ENCODE data around the gene IFNLR1.

The IFNLR1 gene

GRCh38 chr1:24186993-24187790 is at the start of gene IFNLR1:
TSS of gene IFNLR1 (minus strand) at chr1:24187289. CDS start at chr1:24187248, 41 bp downstream.
- peaks cover 5% of the 10 kb centered on the region; the same call in 1 of the 2 replicates for H3K4me1 ChIP-seq (ENCODE audit: control insufficient read depth, insufficient read depth, low read length)
- H3K27me3 ChIP-seq (ENCODE audit: control insufficient read depth, insufficient read depth, low read length): no peaks in the 10 kb centered on the region; the same call in 1 of the 2 replicates
- peak within 1 kb of the TSS; percentile 83 for H3K4me3 ChIP-seq (ENCODE audit: low read depth, low read length)
- H3K36me3 ChIP-seq (ENCODE audit: control insufficient read depth, insufficient read depth, low read length): no peaks in the 10 kb centered on the region
- H3K9ac ChIP-seq (ENCODE audit: low read length): peak within 1 kb of the TSS; percentile 75
- no peak within 1 kb of the TSS for H3K27ac ChIP-seq (ENCODE audit: low read depth, low read length)
- H3K9me3 ChIP-seq (ENCODE audit: control insufficient read depth, insufficient read depth, low read depth, low read length): no peaks in the 10 kb centered on the region

GRCh38 chr1:24235921-24236788 is 49.1 kb upstream of the IFNLR1 start:
- H3K36me3 ChIP-seq (ENCODE audit: control insufficient read depth, insufficient read depth, low read length): no peaks in the 10 kb centered on the region
- H3K27ac ChIP-seq (ENCODE audit: low read depth, low read length): no peak overlapping the region
- H3K27me3 ChIP-seq (ENCODE audit: control insufficient read depth, insufficient read depth, low read length): no peaks in the 10 kb centered on the region
- no peak overlapping the region for H3K4me3 ChIP-seq (ENCODE audit: low read depth, low read length)
- H3K9ac ChIP-seq (ENCODE audit: low read length): no peak overlapping the region
- peaks cover 13% of the 10 kb centered on the region for H3K4me1 ChIP-seq (ENCODE audit: control insufficient read depth, insufficient read depth, low read length)
- 0 out of 2 replicates have a peak, but pooled peaks cover 5% of the 10 kb centered on the region for H3K9me3 ChIP-seq (ENCODE audit: control insufficient read depth, insufficient read depth, low read depth, low read length)

- peaks cover 13% of the 10 kb centered on the region for H3K4me1 ChIP-seq (ENCODE audit: control insufficient read depth, insufficient read depth, low read length)
- no peaks in the 10 kb centered on the region for H3K36me3 ChIP-seq (ENCODE audit: control insufficient read depth, insufficient read depth, low read length)
- H3K27me3 ChIP-seq (ENCODE audit: control insufficient read depth, insufficient read depth, low read length): no peaks in the 10 kb centered on the region
Observed at GRCh38 chr1:24233684-24234600, 46.9 kb upstream of the IFNLR1 start.

GRCh38 chr1:24231701-24232100 is 44.6 kb upstream of the IFNLR1 start:
- 0 out of 2 replicates have a peak, but pooled peaks cover 5% of the 10 kb centered on the region for H3K9me3 ChIP-seq (ENCODE audit: control insufficient read depth, insufficient read depth, low read depth, low read length)
- H3K4me3 ChIP-seq (ENCODE audit: low read depth, low read length): no peak overlapping the region
- no peaks in the 10 kb centered on the region for H3K36me3 ChIP-seq (ENCODE audit: control insufficient read depth, insufficient read depth, low read length)
- H3K27me3 ChIP-seq (ENCODE audit: control insufficient read depth, insufficient read depth, low read length): no peaks in the 10 kb centered on the region
- H3K27ac ChIP-seq (ENCODE audit: low read depth, low read length): no peak overlapping the region
- peaks cover 9% of the 10 kb centered on the region for H3K4me1 ChIP-seq (ENCODE audit: control insufficient read depth, insufficient read depth, low read length)
- H3K9ac ChIP-seq (ENCODE audit: low read length): no peak overlapping the region

More at GRCh38 chr1:24233684-24234600, 46.9 kb upstream of the IFNLR1 start:
- Histone ChIP-seq H3K9me3 (ENCODE audit: control insufficient read depth, insufficient read depth, low read depth, low read length) (0 out of 2 replicates have a peak, but pooled peaks cover 5% of the 10 kb centered on the region), H3K9ac (ENCODE audit: low read length) (no peak overlapping the region), H3K4me3 (ENCODE audit: low read depth, low read length) (no peak overlapping the region), H3K27ac (ENCODE audit: low read depth, low read length) (no peak overlapping the region)

- no peaks in the 10 kb centered on the region for H3K36me3 ChIP-seq (ENCODE audit: control insufficient read depth, insufficient read depth, low read length)
- no peak overlapping the region for H3K9ac ChIP-seq (ENCODE audit: low read length)
- H3K9me3 ChIP-seq (ENCODE audit: control insufficient read depth, insufficient read depth, low read depth, low read length): 0 out of 2 replicates have a peak, but pooled peaks cover 2% of the 10 kb centered on the region
- H3K4me3 ChIP-seq (ENCODE audit: low read depth, low read length): no peak overlapping the region
- no peaks in the 10 kb centered on the region for H3K27me3 ChIP-seq (ENCODE audit: control insufficient read depth, insufficient read depth, low read length)
- no peaks in the 10 kb centered on the region for H3K4me1 ChIP-seq (ENCODE audit: control insufficient read depth, insufficient read depth, low read length)
- no peak overlapping the region for H3K27ac ChIP-seq (ENCODE audit: low read depth, low read length)
Observed at GRCh38 chr1:24228311-24228710, 41.2 kb upstream of the IFNLR1 start.

- Histone ChIP-seq H3K36me3 (ENCODE audit: control insufficient read depth, insufficient read depth, low read length) (no peaks in the 10 kb centered on the region), H3K9ac (ENCODE audit: low read length) (no peak overlapping the region), H3K27ac (ENCODE audit: low read depth, low read length) (no peak overlapping the region), H3K9me3 (ENCODE audit: control insufficient read depth, insufficient read depth, low read depth, low read length) (no peaks in the 10 kb centered on the region), H3K4me3 (ENCODE audit: low read depth, low read length) (no peak overlapping the region), H3K27me3 (ENCODE audit: control insufficient read depth, insufficient read depth, low read length) (no peaks in the 10 kb centered on the region), H3K4me1 (ENCODE audit: control insufficient read depth, insufficient read depth, low read length) (no peaks in the 10 kb centered on the region)
Observed at GRCh38 chr1:24226749-24227148, 39.7 kb upstream of the IFNLR1 start.

- no peaks in the 10 kb centered on the region for H3K9me3 ChIP-seq (ENCODE audit: control insufficient read depth, insufficient read depth, low read depth, low read length)
- H3K4me3 ChIP-seq (ENCODE audit: low read depth, low read length): no peak overlapping the region
- no peaks in the 10 kb centered on the region for H3K36me3 ChIP-seq (ENCODE audit: control insufficient read depth, insufficient read depth, low read length)
- no peaks in the 10 kb centered on the region for H3K27me3 ChIP-seq (ENCODE audit: control insufficient read depth, insufficient read depth, low read length)
- no peak overlapping the region for H3K27ac ChIP-seq (ENCODE audit: low read depth, low read length)
- no peak overlapping the region for H3K9ac ChIP-seq (ENCODE audit: low read length)
- no peaks in the 10 kb centered on the region for H3K4me1 ChIP-seq (ENCODE audit: control insufficient read depth, insufficient read depth, low read length)
Observed at GRCh38 chr1:24224761-24225160, 37.7 kb upstream of the IFNLR1 start.

GRCh38 chr1:24224086-24224485 is 37.0 kb upstream of the IFNLR1 start:
- Histone ChIP-seq H3K36me3 (ENCODE audit: control insufficient read depth, insufficient read depth, low read length) (no peaks in the 10 kb centered on the region), H3K4me1 (ENCODE audit: control insufficient read depth, insufficient read depth, low read length) (no peaks in the 10 kb centered on the region), H3K9me3 (ENCODE audit: control insufficient read depth, insufficient read depth, low read depth, low read length) (no peaks in the 10 kb centered on the region), H3K9ac (ENCODE audit: low read length) (no peak overlapping the region), H3K27me3 (ENCODE audit: control insufficient read depth, insufficient read depth, low read length) (no peaks in the 10 kb centered on the region), H3K4me3 (ENCODE audit: low read depth, low read length) (no peak overlapping the region), H3K27ac (ENCODE audit: low read depth, low read length) (no peak overlapping the region)

GRCh38 chr1:24222793-24223192 is 35.7 kb upstream of the IFNLR1 start:
- H3K4me1 ChIP-seq (ENCODE audit: control insufficient read depth, insufficient read depth, low read length): no peaks in the 10 kb centered on the region

GRCh38 chr1:24222008-24222605 is 35.0 kb upstream of the IFNLR1 start:
- H3K27ac ChIP-seq (ENCODE audit: low read depth, low read length): no peak overlapping the region
- H3K4me3 ChIP-seq (ENCODE audit: low read depth, low read length): no peak overlapping the region
- H3K9me3 ChIP-seq (ENCODE audit: control insufficient read depth, insufficient read depth, low read depth, low read length): no peaks in the 10 kb centered on the region
- H3K4me1 ChIP-seq (ENCODE audit: control insufficient read depth, insufficient read depth, low read length): no peaks in the 10 kb centered on the region
- H3K9ac ChIP-seq (ENCODE audit: low read length): no peak overlapping the region
- H3K36me3 ChIP-seq (ENCODE audit: control insufficient read depth, insufficient read depth, low read length): no peaks in the 10 kb centered on the region
- H3K27me3 ChIP-seq (ENCODE audit: control insufficient read depth, insufficient read depth, low read length): no peaks in the 10 kb centered on the region

More at GRCh38 chr1:24222793-24223192, 35.7 kb upstream of the IFNLR1 start:
- H3K27me3 ChIP-seq (ENCODE audit: control insufficient read depth, insufficient read depth, low read length): no peaks in the 10 kb centered on the region
- no peaks in the 10 kb centered on the region for H3K9me3 ChIP-seq (ENCODE audit: control insufficient read depth, insufficient read depth, low read depth, low read length)
- H3K4me3 ChIP-seq (ENCODE audit: low read depth, low read length): no peak overlapping the region
- H3K27ac ChIP-seq (ENCODE audit: low read depth, low read length): no peak overlapping the region
- H3K9ac ChIP-seq (ENCODE audit: low read length): no peak overlapping the region
- no peaks in the 10 kb centered on the region for H3K36me3 ChIP-seq (ENCODE audit: control insufficient read depth, insufficient read depth, low read length)

Measured in HUES6 (cell line).